DOHH2 (cell line): ENCODE results near the gene CTTNBP2NL.

Experiments
- H3F3A ChIP-seq: fragments of 200-600 bp; sonication (generic), shearing (Covaris generic); 2 replicates; pipeline ENCODE4 v1.6.0; 2016; ENCODE audit warnings: antibody characterized with exemption, mild to moderate bottlenecking; ENCODE audit not compliant: control insufficient read depth, insufficient read depth
- H3K27ac ChIP-seq: fragments of 200-600 bp; sonication (generic); 2 replicates; pipeline ENCODE4 v1.5.1; 2014; ENCODE audit warnings: low read depth, mild to moderate bottlenecking, low read length, moderate library complexity
- H3K27me3 ChIP-seq: fragments of 200-600 bp; sonication (generic); 2 replicates; pipeline ENCODE4 v1.6.1; 2014; ENCODE audit warnings: mild to moderate bottlenecking, low read length, mixed read lengths; ENCODE audit not compliant: control insufficient read depth
- H3K36me3 ChIP-seq: fragments of 200-600 bp; sonication (generic); 2 replicates; pipeline ENCODE4 v1.6.1; 2014; ENCODE audit warnings: mild to moderate bottlenecking, low read length, moderate library complexity, mixed read lengths; ENCODE audit not compliant: control insufficient read depth
- H3K4me1 ChIP-seq: fragments of 200-600 bp; sonication (generic); 2 replicates; pipeline ENCODE4 v1.6.1; 2014; ENCODE audit warnings: mild to moderate bottlenecking, low read length, mixed read lengths; ENCODE audit not compliant: control insufficient read depth
- H3K4me2 ChIP-seq: fragments of 200-600 bp; sonication (generic); 2 replicates; pipeline ENCODE4 v1.6.0; 2014; ENCODE audit warnings: mild to moderate bottlenecking, low read length, moderate library complexity
- H3K4me3 ChIP-seq: fragments of 200-600 bp; sonication (generic); 2 replicates; pipeline ENCODE4 v1.5.1; 2014; ENCODE audit warnings: mild to moderate bottlenecking, low read length, mixed read lengths
- H3K79me2 ChIP-seq: fragments of 200-600 bp; sonication (generic); 2 replicates; pipeline ENCODE4 v1.6.1; 2014; ENCODE audit warnings: mild to moderate bottlenecking, low read length, mixed read lengths; ENCODE audit not compliant: control insufficient read depth
- H3K9me2 ChIP-seq: fragments of 200-600 bp; sonication (generic); replicated peaks from 2 replicates; pipeline ENCODE4 v1.6.1; 2014; ENCODE audit warnings: mild to moderate bottlenecking, low read length, mixed read lengths; ENCODE audit not compliant: control insufficient read depth
- H3K9me3 ChIP-seq: fragments of 200-600 bp; sonication (generic); 2 replicates; pipeline ENCODE4 v1.6.1; 2014; ENCODE audit warnings: antibody characterized with exemption, low read length, mixed read lengths; ENCODE audit not compliant: control insufficient read depth, insufficient read depth
- H4K20me1 ChIP-seq: fragments of 200-600 bp; sonication (generic); 2 replicates; pipeline ENCODE4 v1.6.0; 2014; ENCODE audit warnings: low read depth, mild to moderate bottlenecking, antibody characterized with exemption, low read length, moderate library complexity; ENCODE audit not compliant: control insufficient read depth, insufficient read depth
- EZH2phosphoT487 ChIP-seq: fragments of 200-600 bp; sonication (generic); IDR thresholded peaks from 2 replicates; pipeline ENCODE4 v1.6.1; 2017; ENCODE audit warnings: borderline replicate concordance, mild to moderate bottlenecking, antibody characterized with exemption, low read length, moderate library complexity, mixed read lengths
- TF ChIP-seq, protein P1 (sequence below): fragments of 200-600 bp; sonication (generic); IDR thresholded peaks from one replicate; pipeline ENCODE4 v1.5.1; 2014; ENCODE audit warnings: antibody characterized with exemption, mild to moderate bottlenecking, low read depth, low read length; ENCODE audit not compliant: poor library complexity, severe bottlenecking

CTTNBP2NL gene

DNA sequence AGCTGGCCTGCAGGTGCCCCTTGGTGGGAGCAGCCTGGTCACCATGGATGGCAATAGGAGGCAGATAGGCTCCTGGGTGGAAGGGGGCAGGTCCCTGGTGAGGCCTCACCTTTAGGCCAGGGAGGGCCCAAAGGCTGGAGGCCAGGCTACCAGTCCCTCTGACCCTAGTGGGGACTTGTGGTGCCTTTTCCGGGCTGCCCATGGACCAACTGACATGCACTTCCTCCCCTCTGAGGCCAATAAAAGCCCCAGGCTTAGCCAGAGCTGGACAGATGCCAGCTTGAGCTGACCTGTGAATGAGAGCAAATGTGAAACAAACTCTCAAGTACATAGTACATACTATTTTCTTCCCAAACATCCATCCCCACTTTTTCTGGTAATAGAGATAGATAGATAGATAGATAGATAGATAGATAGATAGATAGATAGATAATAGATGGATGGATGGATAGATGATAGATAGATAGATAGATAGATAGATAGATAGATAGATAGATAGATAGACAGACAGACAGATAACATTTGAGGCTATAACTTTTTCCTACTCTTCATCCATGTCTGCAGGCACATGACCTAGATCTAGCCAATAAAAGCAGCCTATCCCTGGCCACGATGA is 9.2 kb upstream of the CTTNBP2NL start:
- Histone ChIP-seq H3K4me1 (peaks cover 9% of the 10 kb centered on the region), H3K4me2 (no peak overlapping the region)

DNA sequence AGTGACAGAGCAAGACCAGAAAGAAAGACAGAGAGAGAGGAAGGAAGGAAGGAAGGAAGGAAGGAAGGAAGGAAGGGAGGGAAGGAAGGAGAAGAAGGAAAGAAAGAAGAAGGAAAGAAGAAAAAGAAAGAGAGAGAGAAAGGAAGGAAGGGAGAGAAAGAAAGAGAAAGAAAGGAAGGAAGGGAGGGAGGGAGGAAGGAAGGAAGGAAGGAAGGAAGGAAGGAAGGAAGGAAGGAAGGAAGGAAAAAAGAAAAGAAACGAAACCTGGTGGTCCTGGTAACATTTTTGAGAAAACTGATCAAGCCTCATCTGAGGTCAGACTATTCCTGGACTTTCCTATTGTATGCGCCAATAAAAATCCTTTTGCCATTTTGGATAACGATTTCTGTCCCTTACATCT is 8.2 kb upstream of the CTTNBP2NL start:
- no peak overlapping the region for H3K4me2 ChIP-seq
- H3K9me3 ChIP-seq: no peaks in the 10 kb centered on the region
- H3K9me2 ChIP-seq: no peaks in the 10 kb centered on the region
- H3K27ac ChIP-seq: no peak overlapping the region
- H3K27me3 ChIP-seq: peaks cover 14% of the 10 kb centered on the region; the same call in 1 of the 2 replicates
- no peaks in the 10 kb centered on the region for H3K79me2 ChIP-seq
- no peaks in the 10 kb centered on the region for H3K36me3 ChIP-seq
- peaks cover 9% of the 10 kb centered on the region for H3K4me1 ChIP-seq
- TF ChIP-seq, protein P1, sequence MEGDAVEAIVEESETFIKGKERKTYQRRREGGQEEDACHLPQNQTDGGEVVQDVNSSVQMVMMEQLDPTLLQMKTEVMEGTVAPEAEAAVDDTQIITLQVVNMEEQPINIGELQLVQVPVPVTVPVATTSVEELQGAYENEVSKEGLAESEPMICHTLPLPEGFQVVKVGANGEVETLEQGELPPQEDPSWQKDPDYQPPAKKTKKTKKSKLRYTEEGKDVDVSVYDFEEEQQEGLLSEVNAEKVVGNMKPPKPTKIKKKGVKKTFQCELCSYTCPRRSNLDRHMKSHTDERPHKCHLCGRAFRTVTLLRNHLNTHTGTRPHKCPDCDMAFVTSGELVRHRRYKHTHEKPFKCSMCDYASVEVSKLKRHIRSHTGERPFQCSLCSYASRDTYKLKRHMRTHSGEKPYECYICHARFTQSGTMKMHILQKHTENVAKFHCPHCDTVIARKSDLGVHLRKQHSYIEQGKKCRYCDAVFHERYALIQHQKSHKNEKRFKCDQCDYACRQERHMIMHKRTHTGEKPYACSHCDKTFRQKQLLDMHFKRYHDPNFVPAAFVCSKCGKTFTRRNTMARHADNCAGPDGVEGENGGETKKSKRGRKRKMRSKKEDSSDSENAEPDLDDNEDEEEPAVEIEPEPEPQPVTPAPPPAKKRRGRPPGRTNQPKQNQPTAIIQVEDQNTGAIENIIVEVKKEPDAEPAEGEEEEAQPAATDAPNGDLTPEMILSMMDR: no peak
- no peak for TF ChIP-seq EZH2phosphoT487
- H3K4me3 ChIP-seq: no peak overlapping the region
- no peaks in the 10 kb centered on the region for H4K20me1 ChIP-seq
- H3F3A ChIP-seq: no peaks in the 10 kb centered on the region

More for the DNA sequence above, 9.2 kb upstream of the CTTNBP2NL start:
- no peak overlapping the region for H3K27ac ChIP-seq
- H3F3A ChIP-seq: no peaks in the 10 kb centered on the region
- H3K9me3 ChIP-seq: no peaks in the 10 kb centered on the region
- no peaks in the 10 kb centered on the region for H3K79me2 ChIP-seq
- peaks cover 15% of the 10 kb centered on the region; the same call in 1 of the 2 replicates for H3K27me3 ChIP-seq
- TF ChIP-seq, protein P1: no peak
- no peak for TF ChIP-seq EZH2phosphoT487
- H3K9me2 ChIP-seq: no peaks in the 10 kb centered on the region
- H4K20me1 ChIP-seq: no peaks in the 10 kb centered on the region
- H3K36me3 ChIP-seq: no peaks in the 10 kb centered on the region
- H3K4me3 ChIP-seq: no peak overlapping the region

DNA sequence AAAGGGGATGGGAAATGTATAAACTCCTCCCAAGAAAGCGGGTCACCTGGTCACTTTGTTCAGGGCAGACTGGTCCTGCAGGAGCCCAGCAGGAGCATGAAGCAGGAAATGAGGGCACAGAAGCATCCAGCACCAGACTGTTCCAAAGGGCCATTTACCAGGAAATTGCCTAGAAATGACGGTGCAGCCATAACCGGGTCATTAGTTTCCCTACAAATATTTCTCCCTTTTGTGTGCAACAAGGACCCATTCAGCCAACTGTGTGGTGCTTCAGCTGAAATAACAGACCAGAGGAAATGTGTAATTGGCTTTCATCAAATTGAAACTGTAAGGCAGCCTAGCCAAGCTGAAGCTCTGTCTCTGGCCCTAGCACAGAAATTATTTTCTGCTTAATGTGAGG is 7.6 kb upstream of the CTTNBP2NL start:
- H4K20me1 ChIP-seq: no peaks in the 10 kb centered on the region
- no peak overlapping the region for H3K4me3 ChIP-seq
- H3K27ac ChIP-seq: no peak overlapping the region
- 0 out of 2 replicates have a peak, but pooled peaks cover 2% of the 10 kb centered on the region for H3F3A ChIP-seq
- H3K4me2 ChIP-seq: no peak overlapping the region
- TF ChIP-seq, protein P1: no peak
- no peak for TF ChIP-seq EZH2phosphoT487
- H3K9me2 ChIP-seq: no peaks in the 10 kb centered on the region
- H3K79me2 ChIP-seq: no peaks in the 10 kb centered on the region
- peaks cover 10% of the 10 kb centered on the region for H3K4me1 ChIP-seq
- H3K36me3 ChIP-seq: no peaks in the 10 kb centered on the region
- H3K9me3 ChIP-seq: no peaks in the 10 kb centered on the region
- H3K27me3 ChIP-seq: peaks cover 14% of the 10 kb centered on the region; the same call in 1 of the 2 replicates
